Trophoblast cell (in vitro differentiated cells and primary cell): Measurements from ENCODE around the gene WBP11.
"Not testable (repeated sequence)": the region's sequence is repeated elsewhere in the genome, so short reads cannot be mapped to it uniquely, and the experiment has no call there.

Experiments
- DNase-seq, 2 donors: peaks; one replicate each; pipeline ENCODE4 v3.0.0-alpha.2; 2016
- H2AFZ ChIP-seq: 2 replicates; pipeline ENCODE4 v1.6.1; 2013; ENCODE audit warnings: low read length, moderate library complexity, mild to moderate bottlenecking; ENCODE audit not compliant: insufficient read depth, poor library complexity
- H2AK5ac ChIP-seq: 2 replicates; pipeline ENCODE4 v1.6.1; 2013; ENCODE audit warnings: mild to moderate bottlenecking, low read length
- H2BK120ac ChIP-seq: 2 replicates; pipeline ENCODE4 v1.6.1; 2013; ENCODE audit warnings: low read length, mild to moderate bottlenecking, moderate library complexity; ENCODE audit not compliant: insufficient read depth, poor library complexity
- H2BK12ac ChIP-seq: 2 replicates; pipeline ENCODE4 v1.6.1; 2013; ENCODE audit warnings: mild to moderate bottlenecking, low read length, moderate library complexity
- H2BK5ac ChIP-seq: 2 replicates; pipeline ENCODE4 v1.6.1; 2013; ENCODE audit warnings: low read length, low read depth, moderate library complexity, mild to moderate bottlenecking; ENCODE audit not compliant: poor library complexity
- H3K14ac ChIP-seq: 2 replicates; pipeline ENCODE4 v1.6.1; 2013; ENCODE audit warnings: mild to moderate bottlenecking, low read length
- H3K18ac ChIP-seq: 2 replicates; pipeline ENCODE4 v1.6.1; 2013; ENCODE audit warnings: mild to moderate bottlenecking, low read length
- H3K23ac ChIP-seq: 2 replicates; pipeline ENCODE4 v1.6.1; 2013; ENCODE audit warnings: low read length
- H3K27ac ChIP-seq: 2 replicates; pipeline ENCODE4 v1.5.1; 2013; ENCODE audit warnings: low read depth, mild to moderate bottlenecking, inconsistent platforms, low read length, moderate library complexity
- H3K27me3 ChIP-seq: 2 replicates; pipeline ENCODE4 v1.6.1; 2013; ENCODE audit warnings: inconsistent platforms, mild to moderate bottlenecking, low read length, moderate library complexity; ENCODE audit not compliant: insufficient read depth
- H3K36me3 ChIP-seq, 2 experiments: 1 replicate in 1 of 2; 2 replicates in 1 of 2; pipeline ENCODE4 v1.6.1; 2013; ENCODE audit warnings: low read length in 2 of 2, mild to moderate bottlenecking in 2 of 2, moderate library complexity in 1 of 2; ENCODE audit not compliant: insufficient read depth in 2 of 2, control insufficient read depth in 1 of 2
- H3K4ac ChIP-seq: 2 replicates; pipeline ENCODE4 v1.6.1; 2013; ENCODE audit warnings: low read depth, mild to moderate bottlenecking, low read length, moderate library complexity
- H3K4me1 ChIP-seq, 2 experiments: 1 replicate in 1 of 2; 2 replicates in 1 of 2; pipeline ENCODE4 v1.6.1; 2013; ENCODE audit warnings: low read length in 2 of 2, mild to moderate bottlenecking in 2 of 2, moderate library complexity in 1 of 2; ENCODE audit not compliant: insufficient read depth in 2 of 2, control insufficient read depth in 1 of 2
- H3K4me2 ChIP-seq: 2 replicates; pipeline ENCODE4 v1.6.1; 2013; ENCODE audit warnings: inconsistent platforms, mild to moderate bottlenecking, low read length, moderate library complexity
- H3K4me3 ChIP-seq: 2 replicates; pipeline ENCODE4 v1.5.1; 2013; ENCODE audit warnings: mild to moderate bottlenecking, low read depth, low read length, inconsistent platforms
- H3K79me1 ChIP-seq: one replicate; pipeline ENCODE4 v1.6.1; 2013; ENCODE audit warnings: low read length
- H3K79me2 ChIP-seq: 2 replicates; pipeline ENCODE4 v1.6.1; 2013; ENCODE audit warnings: low read length, mild to moderate bottlenecking; ENCODE audit not compliant: control insufficient read depth, insufficient read depth, poor library complexity
- H3K9ac ChIP-seq: 2 replicates; pipeline ENCODE4 v1.6.1; 2013; ENCODE audit warnings: mild to moderate bottlenecking, low read length
- H3K9me3 ChIP-seq: 2 replicates; pipeline ENCODE4 v1.6.1; 2013; ENCODE audit warnings: low read depth, mild to moderate bottlenecking, control low read depth, inconsistent platforms, low read length; ENCODE audit not compliant: insufficient read depth
- H4K12ac ChIP-seq: 2 replicates; pipeline ENCODE4 v1.6.1; 2013; ENCODE audit warnings: low read depth, mild to moderate bottlenecking, low read length, moderate library complexity
- H4K8ac ChIP-seq: 2 replicates; pipeline ENCODE4 v1.6.1; 2013; ENCODE audit warnings: low read depth, mild to moderate bottlenecking, low read length, moderate library complexity
- H4K91ac ChIP-seq: one replicate; pipeline ENCODE4 v1.6.1; 2013; ENCODE audit warnings: low read depth, mild to moderate bottlenecking, low read length, moderate library complexity
- WGBS: extraction: QIAGEN DNeasy Blood & Tissue Kit; methylation state at CpG from one replicate; pipeline ENCODE4 v1.1.7; 2013; ENCODE audit warnings: missing lambda C conversion rate; ENCODE audit not compliant: insufficient read length, insufficient coverage; ENCODE audit errors: extremely low coverage; 5-methylcytosine and 5-hydroxymethylcytosine counted together

WBP11 gene

GRCh38 chr12:14759711-14760280 lies 43.5 kb downstream of the WBP11 start:
- not testable (repeated sequence) for H2AFZ ChIP-seq, H2AK5ac ChIP-seq, H3K4me3 ChIP-seq, H2BK120ac ChIP-seq, H3K23ac ChIP-seq, H3K79me1 ChIP-seq, H3K27me3 ChIP-seq, H3K9me3 ChIP-seq, H4K91ac ChIP-seq, DNase-seq, H4K12ac ChIP-seq, H3K4me1 ChIP-seq, H4K8ac ChIP-seq, H2BK12ac ChIP-seq, H3K9ac ChIP-seq, H3K4ac ChIP-seq, H2BK5ac ChIP-seq, H3K4me2 ChIP-seq, H3K14ac ChIP-seq, H3K79me2 ChIP-seq, H3K36me3 ChIP-seq, H3K27ac ChIP-seq, H3K18ac ChIP-seq
- no CpG with 5 or more reads among the region's 6 CpGs for WGBS

- H3K4me3 ChIP-seq = no peak overlapping the region
- no peak overlapping the region for H3K14ac ChIP-seq
- no peaks in the 10 kb centered on the region for H3K79me1 ChIP-seq
- no peak overlapping the region for H2AFZ ChIP-seq
- no peak overlapping the region for H4K91ac ChIP-seq
- H3K36me3 ChIP-seq = peaks cover 1 to 4% of the 10 kb centered on the region in 2 experiments
- no peaks in the 10 kb centered on the region for H3K27me3 ChIP-seq
- no peak overlapping the region for H2BK120ac ChIP-seq
- no peak overlapping the region for H3K18ac ChIP-seq
- no peak overlapping the region for H2BK12ac ChIP-seq
- H3K27ac ChIP-seq = no peak overlapping the region
- no peaks in the 10 kb centered on the region for H3K4me1 ChIP-seq
- H3K9me3 ChIP-seq = no peaks in the 10 kb centered on the region
- H2AK5ac ChIP-seq = no peak overlapping the region
- no peak overlapping the region for H3K23ac ChIP-seq
- no peak overlapping the region for H3K4me2 ChIP-seq
- WGBS = no CpG with 5 or more reads among the region's 17 CpGs
- no peak overlapping the region for H2BK5ac ChIP-seq
- H3K9ac ChIP-seq = no peak overlapping the region
- no peak overlapping the region for H3K4ac ChIP-seq
- H3K79me2 ChIP-seq = no peaks in the 10 kb centered on the region
- peak; percentile 35 to 50 for DNase-seq
- no peak overlapping the region for H4K8ac ChIP-seq
- no peak overlapping the region for H4K12ac ChIP-seq
These were observed 46.7 kb downstream of the WBP11 start for GRCh38 chr12:14756334-14757143.

GRCh38 chr12:14751986-14752385 lies 51.3 kb downstream of the WBP11 start:
- H3K79me2 ChIP-seq = no peaks in the 10 kb centered on the region
- no peak overlapping the region for H3K18ac ChIP-seq
- H3K9me3 ChIP-seq = no peaks in the 10 kb centered on the region
- no peaks in the 10 kb centered on the region for H3K4me1 ChIP-seq
- no peak overlapping the region for H4K91ac ChIP-seq
- H3K4me2 ChIP-seq = no peak overlapping the region
- H3K9ac ChIP-seq = no peak overlapping the region
- no peaks in the 10 kb centered on the region for H3K27me3 ChIP-seq
- no peak overlapping the region for H3K14ac ChIP-seq
- no peak overlapping the region for H4K12ac ChIP-seq
- H2AK5ac ChIP-seq = no peak overlapping the region
- H3K23ac ChIP-seq = no peak overlapping the region
- no peaks in the 10 kb centered on the region for H3K36me3 ChIP-seq
- H3K4ac ChIP-seq = no peak overlapping the region
- peak in 1 of 2 donors; percentile 31 for DNase-seq
- no peaks in the 10 kb centered on the region for H3K79me1 ChIP-seq
- no peak overlapping the region for H2AFZ ChIP-seq
- no peak overlapping the region for H4K8ac ChIP-seq
- no peak overlapping the region for H3K4me3 ChIP-seq
- H2BK12ac ChIP-seq = no peak overlapping the region
- no peak overlapping the region for H3K27ac ChIP-seq
- H2BK120ac ChIP-seq = no peak overlapping the region
- no peak overlapping the region for H2BK5ac ChIP-seq

GRCh38 chr12:14743061-14743460 lies 60.2 kb downstream of the WBP11 start:
- H4K91ac ChIP-seq = no peak overlapping the region
- no CpG with 5 or more reads among the region's 1 CpG for WGBS

More at GRCh38 chr12:14743061-14743460, 60.2 kb downstream of the WBP11 start:
- Histone ChIP-seq H4K12ac (no peak overlapping the region), H4K8ac (no peak overlapping the region), H3K4me3 (no peak overlapping the region), H3K4me2 (no peak overlapping the region), H3K27me3 (no peaks in the 10 kb centered on the region), H2BK120ac (no peak overlapping the region), H2BK12ac (no peak overlapping the region), H2AK5ac (no peak overlapping the region), H2BK5ac (no peak overlapping the region), H3K18ac (no peak overlapping the region), H3K4ac (no peak overlapping the region), H3K79me1 (no peaks in the 10 kb centered on the region), H3K14ac (no peak overlapping the region), H3K79me2 (no peaks in the 10 kb centered on the region), H3K23ac (no peak overlapping the region), H3K4me1 (no peaks in the 10 kb centered on the region), H3K9ac (no peak overlapping the region), H3K27ac (no peak overlapping the region), H3K9me3 (peaks cover 2% of the 10 kb centered on the region), H2AFZ (no peak overlapping the region), H3K36me3 (no peaks in the 10 kb centered on the region)
- no peak for DNase-seq
